Stomach (tissue), 9 donors: Measurements from ENCODE around the gene NRSN2. TPM values are rescaled to one million over a fixed set of nuclear protein-coding genes. Genes with fewer than 3 reads are reported as not detected.
"Not testable (repeated sequence)": the region's sequence is repeated elsewhere in the genome, so short reads cannot be mapped to it uniquely, and the experiment has no call there.

Experiments used
- DNase-seq, 2 donors: peaks; one replicate each; pipeline versions ENCODE4 v3.0.0 to v3.0.0-alpha.2; 2013 to 2019
- H3K27ac ChIP-seq, 5 donors: fragments of 200-600 bp in 4 of 5; sonication (generic) in 4 of 5; one replicate each; pipeline ENCODE4 v1.5.1; 2013 to 2019; ENCODE audit warnings: mild to moderate bottlenecking in 1 of 5, moderate library complexity in 1 of 5
- H3K27me3 ChIP-seq, 3 donors: fragments of 200-600 bp; sonication (generic); one replicate each; pipeline ENCODE4 v1.5.1; 2017 to 2019; ENCODE audit warnings: mixed run types in 1 of 3
- H3K36me3 ChIP-seq, 4 donors: fragments of 200-600 bp; sonication (generic); 1 replicate in 3 of 4; 2 replicates in 1 of 4; pipeline ENCODE4 v1.5.1; 2016 to 2019
- H3K4me1 ChIP-seq, 4 donors: fragments of 200-600 bp; sonication (generic); one replicate each; pipeline ENCODE4 v1.5.1; 2016 to 2019
- H3K4me3 ChIP-seq, 4 donors: fragments of 200-600 bp; sonication (generic) in 3 of 4; one replicate each; pipeline ENCODE4 v1.5.1; 2016 to 2019; ENCODE audit warnings: mild to moderate bottlenecking in 1 of 4
- H3K9me3 ChIP-seq, 4 donors: fragments of 200-600 bp; sonication (generic); one replicate each; pipeline ENCODE4 v1.5.1; 2016 to 2019
- EP300 ChIP-seq: sonication (generic); formaldehyde crosslinking; IDR thresholded peaks from one replicate; pipeline ENCODE4 v1.6.1; 2017; ENCODE audit warnings: antibody characterized with exemption
- POLR2A ChIP-seq, 4 donors: fragments of 450-650 bp; IDR thresholded peaks; one replicate each; pipeline ENCODE4 v1.6.1; 2016; ENCODE audit warnings: antibody characterized with exemption in 4 of 4, control low read depth in 2 of 4, mild to moderate bottlenecking in 1 of 4, moderate library complexity in 1 of 4
- POLR2AphosphoS5 ChIP-seq, 3 donors: sonication (generic); formaldehyde crosslinking; IDR thresholded peaks; one replicate each; pipeline ENCODE4 v1.6.1; 2016; ENCODE audit warnings: antibody characterized with exemption in 3 of 3
- WGBS, 5 donors: extraction: QIAGEN DNeasy Blood & Tissue Kit in 3 of 5; methylation state at CpG; one replicate each; pipeline versions ENCODE4 v1.1.5 to v1.1.7; 2013 to 2018; 5-methylcytosine and 5-hydroxymethylcytosine counted together
- intact Hi-C: fragments of 100-400 bp; cut with DNase I; formaldehyde crosslinking; loops from one replicate; pipeline ENCODE4 v1.15.1; 2023; ENCODE audit warnings: low total_unique reads
- polyA plus RNA-seq, 3 donors: library from polyadenylated mRNA; stranded (reverse); fragments of 200-250 nt; gene quantifications; one replicate each; pipeline ENCODE4 v1.2.3, GENCODE V29; 2013
- total RNA-seq, 5 donors: library from RNA; depleted of rRNA; stranded (reverse); fragments of >200 nt; gene quantifications; one replicate each; pipeline versions ENCODE4 v1.1.0 to v1.2.3, GENCODE V29; 2014 to 2016
- TF ChIP-seq, protein P1 (sequence below), 7 experiments: fragments of 450-650 bp in 4 of 7; fragments of 200-600 bp in 3 of 7; sonication (generic) in 3 of 7; IDR thresholded peaks; one replicate each; pipeline ENCODE4 v1.5.1; 2016 to 2019; ENCODE audit warnings: antibody characterized with exemption in 7 of 7, control low read depth in 2 of 7, mild to moderate bottlenecking in 1 of 7
- donor health status: healthy with polysubstance abuse.
- donor health status: Bipolar disorder and iron deficiency.
- donor health status: healthy.

Gene NRSN2
- total and polyA plus RNA-seq, 8 donors = 0.89 to 36.5 (median 17.7) TPM

DNA sequence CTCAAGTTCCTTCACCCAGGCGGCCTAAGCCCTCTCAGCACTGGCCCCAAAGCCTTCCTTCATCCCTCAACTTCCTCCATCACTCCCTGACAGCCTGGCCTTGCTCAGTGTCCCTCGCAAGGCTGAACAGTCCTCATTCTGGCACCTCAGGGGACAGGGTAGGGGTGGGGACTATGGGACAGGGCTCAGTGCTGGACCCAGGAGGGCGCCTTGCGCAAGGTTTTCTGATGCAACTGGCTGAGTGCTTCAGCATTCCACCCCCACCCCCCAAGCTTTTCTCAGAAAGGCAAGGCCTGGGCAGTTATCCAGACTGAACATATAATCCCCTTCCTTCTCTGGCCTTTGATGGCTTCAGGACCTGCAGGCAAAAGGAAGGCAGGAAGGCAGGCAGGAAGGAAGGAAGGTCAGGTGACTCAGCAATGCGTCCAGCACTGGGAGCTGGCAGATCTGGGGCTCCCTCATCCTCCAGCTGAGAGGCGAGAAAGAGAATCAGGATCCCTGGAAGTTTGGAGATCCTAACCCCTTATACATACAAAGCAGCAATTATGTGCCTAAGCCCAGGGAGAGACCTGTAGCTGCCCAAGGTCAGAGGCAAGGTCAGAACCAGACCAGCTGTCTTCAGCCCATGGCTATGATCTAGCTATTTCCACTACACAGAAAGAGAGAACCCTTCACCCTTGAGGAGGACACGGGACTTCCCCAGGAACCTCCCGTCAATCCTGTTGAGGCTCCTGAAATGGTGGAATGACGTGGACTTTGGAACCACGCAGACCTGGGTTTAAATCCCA, 25.0 kb downstream of the NRSN2 start:
- TF ChIP-seq POLR2A (IDR thresholded peaks at IDR 0.05) (no peak), EP300 (no peak), POLR2AphosphoS5 (IDR thresholded peaks at IDR 0.05) (no peak)
- TF ChIP-seq, protein P1, sequence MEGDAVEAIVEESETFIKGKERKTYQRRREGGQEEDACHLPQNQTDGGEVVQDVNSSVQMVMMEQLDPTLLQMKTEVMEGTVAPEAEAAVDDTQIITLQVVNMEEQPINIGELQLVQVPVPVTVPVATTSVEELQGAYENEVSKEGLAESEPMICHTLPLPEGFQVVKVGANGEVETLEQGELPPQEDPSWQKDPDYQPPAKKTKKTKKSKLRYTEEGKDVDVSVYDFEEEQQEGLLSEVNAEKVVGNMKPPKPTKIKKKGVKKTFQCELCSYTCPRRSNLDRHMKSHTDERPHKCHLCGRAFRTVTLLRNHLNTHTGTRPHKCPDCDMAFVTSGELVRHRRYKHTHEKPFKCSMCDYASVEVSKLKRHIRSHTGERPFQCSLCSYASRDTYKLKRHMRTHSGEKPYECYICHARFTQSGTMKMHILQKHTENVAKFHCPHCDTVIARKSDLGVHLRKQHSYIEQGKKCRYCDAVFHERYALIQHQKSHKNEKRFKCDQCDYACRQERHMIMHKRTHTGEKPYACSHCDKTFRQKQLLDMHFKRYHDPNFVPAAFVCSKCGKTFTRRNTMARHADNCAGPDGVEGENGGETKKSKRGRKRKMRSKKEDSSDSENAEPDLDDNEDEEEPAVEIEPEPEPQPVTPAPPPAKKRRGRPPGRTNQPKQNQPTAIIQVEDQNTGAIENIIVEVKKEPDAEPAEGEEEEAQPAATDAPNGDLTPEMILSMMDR (IDR thresholded peaks at IDR 0.05) = no peak
- intact Hi-C loops = no loop called here
- no peaks in the 10 kb centered on the region for H3K9me3 ChIP-seq
- peak; percentile 71 for DNase-seq
- no peak overlapping the region for H3K4me3 ChIP-seq
- peak overlapping the region in 4 of 5 donors; percentile 1 to 70 (median 56) for H3K27ac ChIP-seq
- no peaks in the 10 kb centered on the region for H3K27me3 ChIP-seq
- H3K36me3 ChIP-seq = no peaks in the 10 kb centered on the region
- 54 to 79% (median 72%) methylated on average over 9 to 10 of the region's 10 CpGs for WGBS, 5 donors
- peaks cover 25 to 31% (median 30%) of the 10 kb centered on the region in 4 donors for H3K4me1 ChIP-seq

DNA sequence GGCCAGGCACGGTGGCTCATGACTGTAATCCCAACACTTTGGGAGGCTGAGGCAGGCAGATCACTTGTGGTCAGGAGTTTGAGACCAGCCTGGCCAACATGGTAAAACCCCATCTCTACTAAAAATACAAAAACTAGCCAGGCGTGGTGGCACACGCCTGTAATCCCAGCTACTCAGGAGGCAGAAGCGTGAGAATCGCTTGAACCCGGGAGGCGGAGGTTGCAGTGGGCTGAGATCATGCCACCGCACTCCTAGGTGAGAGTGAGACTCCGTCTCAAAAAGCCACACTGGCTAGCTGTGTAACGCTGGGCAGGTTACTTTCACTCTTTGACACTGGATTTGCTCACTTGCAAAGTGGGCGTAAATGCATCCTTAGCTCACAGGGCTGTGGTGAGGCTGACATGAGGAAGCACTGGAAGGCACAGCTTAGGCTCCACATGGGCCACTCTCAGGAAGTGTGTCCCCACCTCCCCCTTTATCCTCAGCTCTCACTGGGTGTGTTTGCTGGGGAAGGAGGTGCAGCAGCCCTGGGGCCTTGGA, 25.7 kb downstream of the NRSN2 start:
- intact Hi-C loops, H3K9me3 ChIP-seq, H3K4me3 ChIP-seq, H3K27me3 ChIP-seq, DNase-seq, H3K36me3 ChIP-seq: not testable (repeated sequence)
- peak overlapping the region in 4 of 5 donors; percentile 1 to 70 (median 56) for H3K27ac ChIP-seq
- H3K4me1 ChIP-seq = peaks cover 25 to 31% (median 30%) of the 10 kb centered on the region in 4 donors
- WGBS, 5 donors = 88 to 94% (median 92%) methylated on average over 11 of the region's 11 CpGs

DNA sequence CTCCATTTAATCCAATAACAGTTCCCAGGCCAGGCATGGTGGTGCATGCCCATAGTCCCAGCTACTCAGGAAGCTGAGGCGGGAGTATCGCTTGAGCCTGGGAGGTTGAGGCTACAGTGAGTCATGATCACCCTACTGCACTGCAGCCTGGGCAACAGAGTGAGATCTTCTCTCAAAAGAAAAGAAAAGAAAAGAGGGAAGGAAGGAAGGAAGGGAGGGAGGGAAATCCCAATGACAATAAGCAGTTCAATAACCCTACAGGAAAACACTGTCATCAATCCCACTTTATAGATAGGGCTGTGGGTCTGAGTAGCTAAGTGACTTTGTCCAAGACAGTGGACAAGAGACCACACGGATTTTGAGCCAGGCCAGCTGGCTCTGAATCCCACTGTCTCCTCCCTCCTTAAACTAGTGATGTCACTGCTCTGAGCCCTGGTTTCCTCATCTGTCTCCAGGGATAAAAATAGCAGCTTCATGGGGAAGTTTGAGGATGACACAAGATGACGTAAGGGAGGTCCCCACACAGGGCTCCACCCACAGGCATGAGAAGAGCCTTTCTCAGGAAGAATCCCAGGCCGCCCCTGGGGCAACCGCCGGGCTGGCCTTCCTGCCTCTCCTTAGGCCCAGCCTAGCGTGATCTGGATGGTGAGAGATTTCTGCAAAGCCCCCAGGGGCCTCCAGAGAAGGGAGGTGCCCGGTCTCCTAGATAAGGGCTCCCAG, 26.4 kb downstream of the NRSN2 start:
- TF ChIP-seq EP300 (no peak), POLR2A (IDR thresholded peaks at IDR 0.05) (no peak), POLR2AphosphoS5 (IDR thresholded peaks at IDR 0.05) (no peak)
- TF ChIP-seq, protein P1 (IDR thresholded peaks at IDR 0.05) = no peak
- Histone ChIP-seq H3K36me3 (no peaks in the 10 kb centered on the region), H3K27ac (peak overlapping the region in 1 of 5 donors; percentile 70), H3K4me3 (no peak overlapping the region), H3K9me3 (no peaks in the 10 kb centered on the region), H3K4me1 (peaks cover 25 to 31% (median 30%) of the 10 kb centered on the region in 4 donors), H3K27me3 (no peaks in the 10 kb centered on the region)
- DNase-seq = peak in 1 of 2 donors; percentile 63
- WGBS, 5 donors = 78 to 84% (median 80%) methylated on average over 8 to 9 of the region's 9 CpGs
- intact Hi-C loops = no loop called here

DNA sequence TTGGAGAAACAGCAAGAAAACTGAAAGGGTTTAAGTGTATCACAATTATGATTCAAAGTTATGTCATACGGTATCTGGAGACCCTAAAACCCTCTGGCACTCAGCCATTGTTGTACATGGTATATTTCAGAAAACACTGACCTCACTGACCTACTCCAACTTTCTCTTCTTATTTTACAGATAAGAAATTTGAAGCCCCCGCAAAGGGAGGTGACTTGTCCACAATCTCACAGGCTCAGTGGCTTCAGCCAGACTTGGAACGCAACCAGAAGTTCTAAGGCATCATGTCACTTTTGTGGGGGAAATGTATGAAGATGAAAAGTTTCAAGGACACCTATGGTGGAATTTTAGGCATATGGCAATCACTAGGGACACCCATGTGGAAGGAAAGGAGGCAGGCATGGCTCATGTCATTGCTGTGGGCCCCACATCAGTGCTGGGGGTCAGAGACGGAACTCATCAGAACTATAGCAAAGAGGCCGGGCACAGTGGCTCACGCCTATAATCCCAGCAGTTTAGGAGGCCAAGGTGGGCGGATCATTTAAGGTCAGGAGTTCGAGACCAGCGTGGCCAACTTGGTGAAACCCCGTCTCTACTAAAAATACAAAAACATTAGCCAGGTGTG, 28.5 kb downstream of the NRSN2 start:
- no peak overlapping the region for H3K4me3 ChIP-seq
- H3K27ac ChIP-seq = no peak overlapping the region
- peaks cover 19 to 28% (median 22%) of the 10 kb centered on the region in 4 donors for H3K4me1 ChIP-seq
- no peaks in the 10 kb centered on the region for H3K36me3 ChIP-seq
- DNase-seq = no peak
- no peaks in the 10 kb centered on the region for H3K27me3 ChIP-seq
- no peaks in the 10 kb centered on the region for H3K9me3 ChIP-seq
- intact Hi-C loops = no loop called here
- WGBS, 5 donors = 84 to 92% (median 84%) methylated on average over 10 of the region's 10 CpGs
- no peak for TF ChIP-seq POLR2A (IDR thresholded peaks at IDR 0.05)

DNA sequence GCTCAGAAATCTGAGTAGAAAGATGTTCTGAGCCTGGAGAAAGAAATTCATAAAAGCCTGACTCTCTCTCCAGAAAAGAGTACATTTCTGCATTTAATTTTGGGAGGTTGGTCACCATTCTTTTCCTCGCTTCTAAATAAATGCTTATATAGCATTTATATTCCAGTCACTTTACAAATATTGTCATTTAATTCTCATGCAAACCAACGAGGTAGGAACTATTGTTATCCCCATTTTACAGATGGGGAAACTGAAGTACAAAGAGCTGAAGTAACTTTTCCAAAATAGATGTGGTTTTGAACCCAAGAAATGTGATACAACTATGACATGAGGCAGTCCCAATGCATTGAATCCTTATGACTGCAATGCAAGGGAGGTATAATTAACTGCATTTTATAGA, 29.2 kb downstream of the NRSN2 start:
- Histone ChIP-seq H3K27ac (no peak overlapping the region), H3K27me3 (peaks cover 0 to 6% (median 0%) of the 10 kb centered on the region in 3 donors), H3K9me3 (no peaks in the 10 kb centered on the region), H3K36me3 (no peaks in the 10 kb centered on the region), H3K4me3 (no peak overlapping the region), H3K4me1 (peaks cover 16 to 26% (median 21%) of the 10 kb centered on the region in 4 donors)
- intact Hi-C loops = no loop called here
- DNase-seq = no peak
- no peak for TF ChIP-seq POLR2A (IDR thresholded peaks at IDR 0.05)
- TF ChIP-seq, protein P1 (IDR thresholded peaks at IDR 0.05) = no peak
- TF ChIP-seq EP300 = no peak
- no peak for TF ChIP-seq POLR2AphosphoS5 (IDR thresholded peaks at IDR 0.05)
- WGBS, 5 donors = 14 to 44% (median 41%) methylated on average over 2 of the region's 2 CpGs
